Fibroblast of lung (primary cell): ENCODE measurements around the gene TNFRSF21.

Source experiments
- EZH2 ChIP-seq: IDR thresholded peaks from 2 replicates; pipeline ENCODE4 v1.5.1; 2012; ENCODE audit warnings: low read length, control low read depth, mild to moderate bottlenecking; ENCODE audit errors: missing control alignments
- TF ChIP-seq, protein P1 (sequence below), 2 donors: IDR thresholded peaks in 1 of 2; conservative IDR thresholded peaks in 1 of 2; 1 replicate in 1 of 2; 2 replicates in 1 of 2; pipeline ENCODE4 v1.5.1; 2011 to 2012; ENCODE audit warnings: low read length in 2 of 2, control low read depth in 1 of 2, inconsistent platforms in 1 of 2, low read depth in 1 of 2, mild to moderate bottlenecking in 1 of 2

DNA sequence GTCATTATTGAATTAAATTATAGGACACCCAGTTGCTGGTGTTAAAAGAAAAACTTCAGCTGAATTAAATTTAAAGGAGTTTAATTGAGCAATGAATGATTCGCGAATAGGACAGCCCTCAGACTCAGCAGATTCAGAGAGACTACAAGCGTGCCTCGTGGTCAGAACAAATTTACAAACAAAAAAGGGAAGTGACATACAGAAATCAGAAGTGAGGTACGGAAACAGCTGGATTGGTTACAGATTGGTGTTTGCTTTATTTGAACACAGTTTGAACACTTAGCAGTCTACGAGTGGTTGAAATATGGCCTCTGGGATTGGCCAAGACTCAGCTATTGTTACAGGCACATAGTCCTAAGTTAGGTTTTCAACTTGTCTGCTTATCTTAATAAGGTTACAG lies 25.8 kb upstream of the TNFRSF21 start:
- TF ChIP-seq, protein P1, sequence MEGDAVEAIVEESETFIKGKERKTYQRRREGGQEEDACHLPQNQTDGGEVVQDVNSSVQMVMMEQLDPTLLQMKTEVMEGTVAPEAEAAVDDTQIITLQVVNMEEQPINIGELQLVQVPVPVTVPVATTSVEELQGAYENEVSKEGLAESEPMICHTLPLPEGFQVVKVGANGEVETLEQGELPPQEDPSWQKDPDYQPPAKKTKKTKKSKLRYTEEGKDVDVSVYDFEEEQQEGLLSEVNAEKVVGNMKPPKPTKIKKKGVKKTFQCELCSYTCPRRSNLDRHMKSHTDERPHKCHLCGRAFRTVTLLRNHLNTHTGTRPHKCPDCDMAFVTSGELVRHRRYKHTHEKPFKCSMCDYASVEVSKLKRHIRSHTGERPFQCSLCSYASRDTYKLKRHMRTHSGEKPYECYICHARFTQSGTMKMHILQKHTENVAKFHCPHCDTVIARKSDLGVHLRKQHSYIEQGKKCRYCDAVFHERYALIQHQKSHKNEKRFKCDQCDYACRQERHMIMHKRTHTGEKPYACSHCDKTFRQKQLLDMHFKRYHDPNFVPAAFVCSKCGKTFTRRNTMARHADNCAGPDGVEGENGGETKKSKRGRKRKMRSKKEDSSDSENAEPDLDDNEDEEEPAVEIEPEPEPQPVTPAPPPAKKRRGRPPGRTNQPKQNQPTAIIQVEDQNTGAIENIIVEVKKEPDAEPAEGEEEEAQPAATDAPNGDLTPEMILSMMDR (conservative IDR thresholded peaks at IDR 0.05 in 1 of 2, IDR thresholded peaks at IDR 0.05 in 1 of 2; ENCODE audit: low read depth in 1 of 2, low read length in 2 of 2) = no peak
- no peak for TF ChIP-seq EZH2
